HG02623 (cell line): Measurements from ENCODE around the gene FUT7.
"Not testable (repeated sequence)": the region's sequence is repeated elsewhere in the genome, so short reads cannot be mapped to it uniquely, and the experiment has no call there.

Experiments used
- ATAC-seq: cut with Tn5 transposase; IDR thresholded peaks from one replicate; pipeline ENCODE4 v1.9.1; 2021; ENCODE audit warnings: moderate library complexity; ENCODE audit not compliant: unreplicated experiment

FUT7 gene

DNA sequence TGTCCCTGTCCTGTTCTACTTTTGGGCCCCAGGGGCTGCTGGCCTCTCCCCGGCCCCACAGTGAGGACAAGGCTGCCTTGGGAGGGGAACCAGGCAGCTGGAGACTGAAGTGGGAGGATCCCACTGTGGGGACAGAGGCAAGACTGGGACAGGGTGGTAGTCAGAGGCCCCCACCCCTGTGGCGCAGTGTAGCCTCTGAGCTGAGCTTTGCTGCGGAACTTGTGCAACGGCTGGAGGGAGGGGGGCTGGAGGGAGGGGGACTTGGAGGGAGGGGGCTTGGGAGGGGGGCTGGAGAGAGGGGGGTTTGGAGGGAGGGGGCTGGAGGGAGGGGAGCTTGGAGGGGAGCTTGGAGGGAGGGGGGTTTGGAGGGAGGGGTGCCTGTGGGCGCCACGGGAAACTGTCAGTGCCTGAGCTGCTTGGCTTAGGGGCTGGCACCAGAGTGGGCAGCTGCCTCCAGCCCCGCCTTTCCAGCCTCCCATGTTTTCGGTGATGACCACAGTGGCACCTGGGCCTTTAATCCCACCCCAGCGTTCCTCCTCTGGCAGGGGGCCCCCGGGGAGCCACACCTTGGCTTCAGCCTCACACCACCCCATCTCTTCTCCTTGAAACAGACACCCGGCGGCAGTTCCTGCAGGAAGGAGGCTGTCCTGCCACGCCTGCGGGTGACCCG is 2.3 kb upstream of the FUT7 start:
- no peak for ATAC-seq

DNA sequence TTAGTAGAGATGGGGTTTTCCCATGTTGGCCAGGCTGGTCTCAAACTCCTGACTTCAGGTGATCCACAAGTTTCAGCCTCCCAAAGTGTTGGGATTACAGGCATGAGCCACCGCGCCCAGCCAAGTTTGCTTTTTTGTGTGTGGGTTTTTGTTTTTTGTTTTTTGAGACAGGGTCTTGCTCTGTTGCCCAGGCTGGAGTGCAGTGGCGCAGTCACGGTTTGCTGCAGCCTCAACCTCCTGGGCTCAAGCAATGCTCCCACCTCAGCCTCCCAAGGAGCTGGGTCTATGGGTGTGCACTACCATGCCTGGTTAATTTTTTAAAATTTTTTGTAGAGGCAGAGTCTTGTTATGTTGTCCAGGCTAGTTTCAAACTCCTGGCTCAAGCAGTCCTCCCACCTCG is 1.6 kb upstream of the FUT7 start:
- not testable (repeated sequence) for ATAC-seq

- ATAC-seq, result no peak
Observed at GRCh38 chr9:137032858-137033257, 970 bp upstream of the FUT7 start.

- ATAC-seq, result no peak
Observed at GRCh38 chr9:137030538-137031527, 1.1 kb downstream of the FUT7 start.

GRCh38 chr9:137030006-137030405 is 1.9 kb downstream of the FUT7 start:
- ATAC-seq, result no peak

GRCh38 chr9:137029058-137029936 is 2.6 kb downstream of the FUT7 start:
- no peak for ATAC-seq

DNA sequence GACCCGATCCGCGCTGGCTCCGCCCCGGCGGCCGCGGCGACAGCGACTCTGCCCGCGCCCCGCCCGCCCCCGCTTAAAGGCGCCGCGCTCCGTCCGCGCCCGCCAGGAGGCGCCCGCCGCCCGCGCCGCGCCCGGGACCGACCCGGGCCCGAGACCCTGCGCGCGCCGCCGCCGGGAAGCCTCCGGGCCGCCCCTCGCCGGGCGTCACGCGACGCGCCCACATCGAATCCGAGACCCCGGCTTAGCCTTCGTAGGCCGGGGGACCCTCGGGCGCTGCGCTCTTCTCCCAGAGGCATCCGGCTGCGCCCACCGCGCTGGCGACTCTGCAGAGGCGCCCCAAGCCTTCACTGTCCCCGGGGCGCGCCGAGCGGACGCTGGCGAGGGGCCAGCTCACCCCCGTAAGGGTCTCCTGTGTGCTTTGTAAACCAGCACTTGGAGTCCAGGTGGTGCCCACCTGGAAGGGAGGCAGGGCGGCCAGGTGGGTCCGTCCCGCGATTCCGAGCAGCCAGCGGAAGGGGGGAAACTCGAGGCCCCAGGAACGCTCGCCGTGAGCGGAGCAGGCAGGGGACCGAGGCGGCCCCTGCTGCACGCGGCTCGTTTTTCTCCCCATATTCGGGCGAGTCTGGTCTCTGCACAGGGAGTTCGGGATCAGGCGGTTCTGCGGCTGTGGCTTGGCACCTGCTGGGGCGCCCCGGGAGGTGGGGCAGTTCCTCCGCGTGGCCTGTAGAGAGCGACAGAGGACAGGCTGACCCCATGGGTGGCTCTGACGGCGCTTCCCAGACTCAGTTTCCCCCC is 3.4 kb downstream of the FUT7 start:
- no peak for ATAC-seq

- ATAC-seq, result no peak
Observed at GRCh38 chr9:137027369-137028262, 4.3 kb downstream of the FUT7 start, which contains the start of gene ABCA2. Gene ABCA2 (minus strand): TSS chr9:137028237. CDS start chr9:137028140, 97 bp downstream.

GRCh38 chr9:137026828-137027227 is 5.1 kb downstream of the FUT7 start:
- ATAC-seq, result no peak

DNA sequence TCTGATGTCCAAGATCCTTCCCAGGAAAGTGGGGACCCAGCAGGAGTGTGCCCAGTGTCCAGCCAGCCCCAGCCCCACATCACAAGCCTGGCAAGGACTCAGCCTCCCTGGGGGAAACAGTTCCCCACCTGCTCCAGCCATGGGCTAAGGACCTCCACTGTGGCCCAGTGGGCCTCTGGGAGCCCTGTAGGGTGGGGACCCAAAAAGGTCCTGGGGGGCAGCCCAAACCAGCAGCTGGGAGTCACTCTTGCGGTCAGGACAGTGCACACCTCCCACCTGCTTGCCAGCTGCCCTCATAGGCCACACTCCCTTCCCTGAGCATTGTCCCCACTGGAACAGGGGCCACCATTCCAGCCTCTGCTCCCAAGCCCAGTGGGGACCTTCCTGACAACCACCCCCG is 5.5 kb downstream of the FUT7 start:
- no peak for ATAC-seq

GRCh38 chr9:137025517-137025966 is 6.3 kb downstream of the FUT7 start:
- no peak for ATAC-seq

DNA sequence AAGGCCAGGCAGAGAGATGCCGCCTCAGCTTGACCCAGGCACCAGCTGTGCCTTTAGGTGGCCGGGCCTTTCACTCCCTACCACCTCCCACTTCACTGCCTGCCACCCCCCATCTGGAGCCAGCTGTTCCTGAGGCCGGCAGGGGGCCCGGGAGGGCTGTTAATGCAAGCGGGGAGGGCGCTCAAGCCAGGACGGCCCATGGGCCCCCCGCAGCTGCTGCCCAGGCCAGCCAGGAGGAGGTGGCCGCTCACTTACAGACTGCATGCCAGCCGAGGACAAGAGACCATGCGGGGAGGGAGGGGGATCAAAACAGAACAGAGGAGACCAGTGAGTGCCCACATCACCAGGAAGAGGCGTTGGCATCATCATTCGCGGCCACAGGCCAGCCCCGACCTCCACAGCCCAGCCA is 8.3 kb downstream of the FUT7 start:
- ATAC-seq, result no peak

DNA sequence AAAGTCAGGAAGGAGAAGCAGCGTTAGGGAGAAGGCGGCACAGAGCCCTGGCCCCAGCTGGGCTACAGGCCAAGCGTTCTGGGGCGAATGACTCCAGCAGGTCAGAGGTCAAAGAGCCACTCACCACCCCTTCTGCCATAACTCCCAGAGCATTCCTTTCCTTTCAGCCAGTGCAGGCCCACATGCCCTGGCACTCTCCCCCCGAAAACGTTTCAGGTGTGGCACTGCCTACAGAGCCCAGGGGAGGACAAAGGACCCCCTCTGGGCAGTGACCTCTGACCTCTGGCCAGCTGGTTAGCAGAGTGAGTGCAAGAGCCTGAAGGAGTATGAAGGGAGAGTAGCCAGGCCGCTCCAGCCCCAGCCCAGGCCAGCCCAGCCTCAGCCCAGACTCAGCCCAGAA is 8.7 kb downstream of the FUT7 start:
- no peak for ATAC-seq

GRCh38 chr9:137022662-137023008 is 9.3 kb downstream of the FUT7 start:
- ATAC-seq, result no peak

DNA sequence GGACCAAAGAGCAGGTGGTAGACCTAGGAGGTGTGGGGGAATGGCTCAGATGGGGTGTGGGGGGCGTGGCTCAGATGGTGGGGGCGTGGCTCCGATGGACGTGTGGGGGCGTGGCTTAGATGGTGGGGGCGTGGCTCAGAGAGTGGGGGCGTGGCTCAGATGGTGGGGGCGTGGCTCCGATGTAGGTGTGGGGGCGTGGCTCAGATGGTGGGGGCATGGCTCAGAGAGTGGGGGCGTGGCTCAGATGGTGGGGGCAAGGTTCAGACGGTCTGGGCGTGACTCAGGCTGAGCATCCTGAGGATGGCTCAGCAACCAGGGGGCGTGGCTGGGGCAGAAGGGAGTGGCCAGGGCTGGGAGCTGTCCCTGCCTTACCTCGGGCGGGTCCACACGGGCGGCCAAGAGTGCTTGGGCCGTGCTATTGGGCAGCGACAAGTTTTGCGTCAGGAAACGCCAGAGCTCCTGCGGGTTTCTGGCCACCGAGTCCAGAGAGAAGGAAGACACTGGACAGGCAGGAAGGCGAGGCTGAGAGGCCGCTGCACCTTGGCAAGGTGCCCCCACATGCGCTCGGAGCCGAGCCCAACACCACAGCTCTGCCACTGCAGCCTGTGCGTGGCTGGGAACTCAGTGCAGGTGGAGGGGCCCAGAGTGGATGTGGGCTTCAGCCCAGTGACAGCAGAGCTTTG is 9.8 kb downstream of the FUT7 start:
- no peak for ATAC-seq

DNA sequence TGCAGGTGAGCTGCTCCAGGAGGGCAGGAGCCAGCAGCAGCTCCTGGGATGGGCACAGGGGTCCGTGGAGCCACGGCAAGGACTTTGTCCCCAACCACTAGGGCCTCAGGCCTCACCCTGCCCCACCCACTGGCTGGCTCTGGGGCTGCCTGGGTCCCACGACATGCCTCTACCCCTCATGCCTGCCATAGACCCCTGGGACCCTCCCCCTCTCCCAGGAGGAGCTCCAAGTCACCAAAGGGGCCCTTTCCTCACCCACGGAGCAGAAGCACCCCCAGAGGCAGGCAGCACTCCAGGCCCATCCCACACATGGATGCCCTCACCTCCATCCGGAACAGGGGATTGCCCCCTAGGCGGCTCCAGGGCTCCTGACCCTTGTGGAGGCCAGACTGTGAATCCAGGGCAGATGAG is 10.3 kb downstream of the FUT7 start:
- no peak for ATAC-seq

DNA sequence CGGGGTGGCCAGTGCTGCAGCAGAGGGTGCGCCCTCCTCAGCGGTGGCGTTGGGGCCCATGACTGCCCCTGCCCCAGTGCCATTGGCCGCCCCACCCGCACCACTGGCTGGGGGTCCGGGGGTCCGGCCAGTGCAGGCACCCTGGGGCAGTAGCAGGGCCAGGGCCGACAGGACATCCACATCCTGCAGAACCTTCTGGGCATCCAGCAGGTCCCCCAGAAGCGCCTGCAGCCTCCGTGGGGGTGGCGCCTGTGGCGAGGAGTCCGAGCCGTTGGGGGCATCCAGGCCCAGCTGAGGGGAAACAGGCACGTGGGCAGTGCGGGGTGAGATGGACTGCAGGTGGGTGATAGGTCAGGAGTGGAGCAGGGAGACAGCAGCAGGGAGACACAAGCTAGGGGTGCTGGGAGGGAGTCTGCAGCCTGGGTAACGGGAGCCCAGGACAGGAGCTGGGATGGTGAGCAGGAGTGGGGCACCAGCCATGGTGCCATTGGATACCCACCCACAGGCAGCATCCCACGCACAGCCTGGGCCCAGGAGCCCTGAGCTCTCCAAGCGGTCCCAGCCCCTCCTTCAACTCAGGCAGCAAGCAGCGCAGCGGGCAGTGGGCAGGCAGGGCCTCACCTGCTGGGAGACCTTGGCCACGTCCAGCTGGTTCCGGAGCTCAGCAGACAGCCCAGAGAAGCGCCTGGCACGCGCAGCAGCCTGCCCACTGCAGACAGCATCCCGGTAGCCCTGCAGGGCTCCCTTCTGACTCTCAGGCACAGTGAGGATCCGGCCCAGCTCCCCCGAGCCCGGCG is 10.9 kb downstream of the FUT7 start:
- no peak for ATAC-seq
